ENCODE measurements around the gene HHATL. TPM values are rescaled to one million over a fixed set of nuclear protein-coding genes. Genes with fewer than 3 reads are reported as not detected.

Gene HHATL
- total and polyA plus RNA-seq, 5 donors, result 480 to 768 (median 586) TPM

GRCh38 chr3:42735019-42735418, 32.4 kb upstream of the HHATL start:
- 81% methylated on average over 8 of the region's 8 CpGs for WGBS
- Histone ChIP-seq H3K4me1 (ENCODE audit: control insufficient read depth, insufficient read depth, low read length) (peaks cover 9% of the 10 kb centered on the region), H3K4me3 (ENCODE audit: low read length) (no peak overlapping the region), H3K9me3 (ENCODE audit: control insufficient read depth, low read length) (no peaks in the 10 kb centered on the region), H3K27ac (ENCODE audit: low read length) (no peak overlapping the region), H3K27me3 (ENCODE audit: control insufficient read depth, insufficient read depth) (no peaks in the 10 kb centered on the region)
- no peak for DNase-seq
- ATAC-seq, result no peak
- intact Hi-C loops (cut with DNase I), result no loop called here

- Histone ChIP-seq H3K4me1 (ENCODE audit: control insufficient read depth, insufficient read depth, low read length) (peaks cover 9% of the 10 kb centered on the region), H3K9me3 (ENCODE audit: control insufficient read depth, low read length) (no peaks in the 10 kb centered on the region), H3K27me3 (ENCODE audit: control insufficient read depth, insufficient read depth) (no peaks in the 10 kb centered on the region), H3K27ac (ENCODE audit: low read length) (no peak overlapping the region), H3K4me3 (ENCODE audit: low read length) (no peak overlapping the region)
- 83% methylated on average over 6 of the region's 6 CpGs for WGBS
- ATAC-seq (no peak), DNase-seq (no peak)
- intact Hi-C loops (cut with DNase I), result no loop called here
Measured at GRCh38 chr3:42734263-42734860, 31.8 kb upstream of the HHATL start.

GRCh38 chr3:42733501-42734262, 31.1 kb upstream of the HHATL start:
- ATAC-seq, result no peak
- Histone ChIP-seq H3K27me3 (ENCODE audit: control insufficient read depth, insufficient read depth) (no peaks in the 10 kb centered on the region), H3K27ac (ENCODE audit: low read length) (no peak overlapping the region), H3K4me3 (ENCODE audit: low read length) (no peak overlapping the region), H3K4me1 (ENCODE audit: control insufficient read depth, insufficient read depth, low read length) (peaks cover 9% of the 10 kb centered on the region), H3K9me3 (ENCODE audit: control insufficient read depth, low read length) (no peaks in the 10 kb centered on the region)
- no peak for DNase-seq
- intact Hi-C loops (cut with DNase I), result no loop called here
- WGBS, result 84% methylated on average over 13 of the region's 13 CpGs

DNA sequence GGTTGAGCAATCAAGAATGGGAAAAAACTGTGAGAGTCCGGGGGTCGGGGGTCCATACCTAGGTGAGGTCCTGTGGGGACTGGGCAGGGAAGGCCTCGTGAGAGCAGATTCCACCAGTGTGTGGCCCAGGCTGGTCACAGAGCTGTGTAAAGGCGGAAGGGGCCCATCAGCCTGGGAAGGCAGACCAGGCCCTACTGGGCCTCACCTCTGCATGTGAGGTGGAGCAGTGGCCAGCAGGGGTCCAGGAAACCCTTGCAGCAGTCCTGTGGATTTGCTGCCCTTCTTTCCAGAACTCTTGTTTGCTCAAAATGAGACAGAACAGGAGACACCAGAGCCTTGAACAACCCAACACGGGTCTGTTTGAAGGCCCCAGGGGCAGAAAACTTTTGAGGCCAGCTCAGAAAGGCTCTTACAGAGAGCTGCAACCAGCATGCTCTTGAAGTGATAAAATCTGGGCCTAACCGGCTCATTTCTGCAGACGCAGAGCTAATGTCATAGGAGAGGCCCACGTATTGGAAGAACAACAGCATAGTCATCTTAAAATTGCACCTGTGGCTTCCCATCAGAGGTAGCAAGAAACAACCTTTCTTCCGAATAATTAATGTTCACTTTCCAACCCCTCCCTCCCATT, 30.3 kb upstream of the HHATL start:
- no peak for DNase-seq
- Histone ChIP-seq H3K4me3 (ENCODE audit: low read length) (no peak overlapping the region), H3K9me3 (ENCODE audit: control insufficient read depth, low read length) (no peaks in the 10 kb centered on the region), H3K27ac (ENCODE audit: low read length) (peak overlapping the region; percentile 16), H3K27me3 (ENCODE audit: control insufficient read depth, insufficient read depth) (no peaks in the 10 kb centered on the region), H3K4me1 (ENCODE audit: control insufficient read depth, insufficient read depth, low read length) (peaks cover 10% of the 10 kb centered on the region)
- intact Hi-C loops (cut with DNase I), result no loop called here
- ATAC-seq, result no peak
- 86% methylated on average over 9 of the region's 9 CpGs for WGBS

DNA sequence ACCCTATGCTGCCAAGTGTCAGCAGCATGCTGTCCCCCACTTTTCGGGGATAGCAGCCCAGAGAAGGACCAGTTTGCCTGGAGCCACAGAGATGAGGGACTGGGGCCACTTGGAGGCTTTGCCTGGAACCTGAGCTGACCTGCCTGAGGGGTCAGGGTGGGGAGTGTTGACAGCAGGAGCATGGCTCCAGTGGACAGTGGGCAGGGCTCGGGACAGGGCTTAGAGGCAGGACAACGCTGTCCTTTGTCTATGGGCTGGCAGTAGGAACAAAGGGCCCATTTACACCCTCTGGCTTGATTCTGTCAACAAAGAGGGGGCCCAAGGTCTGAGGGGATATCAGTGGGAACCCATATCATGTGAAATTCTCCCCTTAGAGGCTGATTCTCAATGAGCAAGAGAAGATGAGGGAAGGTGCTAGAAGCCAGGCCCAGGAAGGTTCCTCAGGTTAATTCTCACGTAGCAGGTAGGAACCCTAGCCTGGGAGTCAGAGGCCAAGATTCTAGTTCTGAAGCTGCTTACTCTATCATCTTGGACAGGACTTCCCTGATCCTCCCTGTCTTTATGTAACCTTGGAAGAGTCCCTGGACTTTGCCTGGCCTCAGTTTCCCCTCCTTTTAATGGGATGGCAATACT, 29.7 kb upstream of the HHATL start:
- no peaks in the 10 kb centered on the region for H3K9me3 ChIP-seq (ENCODE audit: control insufficient read depth, low read length)
- intact Hi-C loops (cut with DNase I), result no loop called here
- no peak overlapping the region for H3K4me3 ChIP-seq (ENCODE audit: low read length)
- DNase-seq, result no peak
- H3K27ac ChIP-seq (ENCODE audit: low read length), result peak overlapping the region; percentile 16
- WGBS, result 66% methylated on average over 4 of the region's 4 CpGs
- H3K27me3 ChIP-seq (ENCODE audit: control insufficient read depth, insufficient read depth), result no peaks in the 10 kb centered on the region
- H3K4me1 ChIP-seq (ENCODE audit: control insufficient read depth, insufficient read depth, low read length), result peaks cover 10% of the 10 kb centered on the region
- ATAC-seq, result peak in 1 of 2 donors; percentile 20

DNA sequence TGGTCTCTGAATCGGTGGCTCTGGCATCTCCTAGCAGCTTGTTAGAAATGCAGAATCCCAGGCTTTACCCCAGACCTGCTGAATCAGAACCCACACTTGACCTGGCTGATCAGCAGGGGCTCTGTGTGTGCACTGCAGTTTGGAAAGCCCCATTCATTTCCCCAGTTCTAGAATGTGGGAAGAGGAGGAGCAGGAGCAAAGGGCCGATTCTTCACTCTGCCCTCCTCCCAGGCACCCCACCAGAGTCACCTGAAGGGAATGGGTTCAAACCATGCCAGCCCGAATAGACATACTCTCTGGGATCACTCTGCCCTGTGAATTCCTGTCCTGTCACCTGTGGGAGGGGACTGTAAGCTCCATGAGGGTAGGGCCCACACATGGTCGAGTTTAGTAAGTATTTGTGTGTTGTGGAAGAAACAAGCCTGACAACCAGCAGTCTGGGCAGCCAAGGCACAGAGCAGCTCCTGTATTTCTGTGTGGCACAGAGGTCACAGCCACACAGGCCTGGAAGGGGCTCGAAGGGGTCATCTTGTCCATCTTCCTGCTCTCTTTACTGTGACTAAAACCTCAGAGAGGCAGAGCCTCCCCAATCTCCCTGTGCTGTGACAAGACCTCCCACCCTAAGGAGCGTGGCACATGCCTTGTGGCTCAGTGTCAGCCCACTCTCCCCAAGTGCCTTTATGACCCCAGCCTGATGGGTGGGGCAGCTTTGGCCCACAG, 29.0 kb upstream of the HHATL start:
- ATAC-seq (no peak), DNase-seq (no peak)
- Histone ChIP-seq H3K27me3 (ENCODE audit: control insufficient read depth, insufficient read depth) (no peaks in the 10 kb centered on the region), H3K9me3 (ENCODE audit: control insufficient read depth, low read length) (no peaks in the 10 kb centered on the region), H3K27ac (ENCODE audit: low read length) (peak overlapping the region; percentile 45), H3K4me3 (ENCODE audit: low read length) (no peak overlapping the region), H3K4me1 (ENCODE audit: control insufficient read depth, insufficient read depth, low read length) (peaks cover 10% of the 10 kb centered on the region)
- WGBS, result 85% methylated on average over 6 of the region's 6 CpGs
- intact Hi-C loops (cut with DNase I), result no loop called here

GRCh38 chr3:42730706-42731420, 28.3 kb upstream of the HHATL start:
- intact Hi-C loops (cut with DNase I), result no loop called here
- ATAC-seq, result no peak
- WGBS, result 94% methylated on average over 3 of the region's 3 CpGs

DNA sequence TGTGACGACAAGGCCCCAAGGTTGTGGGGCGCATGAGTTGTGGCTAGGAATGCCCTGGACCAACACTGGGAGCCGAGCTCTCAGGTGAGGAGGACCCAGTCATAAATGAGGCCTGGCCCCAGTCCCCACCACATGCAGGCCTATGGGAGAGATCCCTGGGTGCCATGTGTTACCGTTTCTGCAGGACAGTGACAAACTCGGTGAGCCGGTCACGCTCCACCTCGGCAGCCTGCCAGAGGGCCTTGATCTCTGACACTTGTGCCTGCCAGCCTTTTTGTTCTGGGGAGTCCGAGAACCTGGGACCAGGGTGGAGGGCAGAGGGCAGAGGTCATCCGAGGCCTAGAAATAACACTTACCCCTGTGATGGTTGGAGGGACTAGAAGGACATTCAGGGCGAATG, 27.7 kb upstream of the HHATL start:
- no peak for ATAC-seq
- intact Hi-C loops (cut with DNase I), result no loop called here

More at GRCh38 chr3:42730706-42731420, 28.3 kb upstream of the HHATL start:
- no peak for DNase-seq
- Histone ChIP-seq H3K4me1 (ENCODE audit: control insufficient read depth, insufficient read depth, low read length) (peaks cover 10% of the 10 kb centered on the region), H3K27ac (ENCODE audit: low read length) (peak overlapping the region; percentile 45), H3K9me3 (ENCODE audit: control insufficient read depth, low read length) (no peaks in the 10 kb centered on the region), H3K4me3 (ENCODE audit: low read length) (no peak overlapping the region), H3K27me3 (ENCODE audit: control insufficient read depth, insufficient read depth) (no peaks in the 10 kb centered on the region)

GRCh38 chr3:42729404-42730145, 27.0 kb upstream of the HHATL start:
- DNase-seq, result peak in 2 of 3 donors; percentile 68 to 74
- Histone ChIP-seq H3K27me3 (ENCODE audit: control insufficient read depth, insufficient read depth) (no peaks in the 10 kb centered on the region), H3K9me3 (ENCODE audit: control insufficient read depth, low read length) (no peaks in the 10 kb centered on the region), H3K4me1 (ENCODE audit: control insufficient read depth, insufficient read depth, low read length) (peaks cover 10% of the 10 kb centered on the region), H3K27ac (ENCODE audit: low read length) (peak overlapping the region; percentile 26), H3K4me3 (ENCODE audit: low read length) (no peak overlapping the region)
- intact Hi-C loops (cut with DNase I), result no loop called here
- ATAC-seq, result peak in 1 of 2 donors; percentile 68
- WGBS, result 62% methylated on average over 6 of the region's 6 CpGs

More for the DNA sequence above, 27.7 kb upstream of the HHATL start:
- Histone ChIP-seq H3K9me3 (ENCODE audit: control insufficient read depth, low read length) (no peaks in the 10 kb centered on the region), H3K27me3 (ENCODE audit: control insufficient read depth, insufficient read depth) (no peaks in the 10 kb centered on the region), H3K27ac (ENCODE audit: low read length) (peak overlapping the region; percentile 26), H3K4me1 (ENCODE audit: control insufficient read depth, insufficient read depth, low read length) (peaks cover 10% of the 10 kb centered on the region), H3K4me3 (ENCODE audit: low read length) (no peak overlapping the region)
- DNase-seq, result no peak
- 81% methylated on average over 11 of the region's 11 CpGs for WGBS

Measured in right cardiac atrium (tissue), 5 donors.